Sigmoid colon (tissue), 4 donors: ENCODE measurements around the gene NXNL2.

Experiments
- POLR2A ChIP-seq, 2 donors: fragments of 450-650 bp; IDR thresholded peaks; one replicate each; pipeline ENCODE4 v1.6.1; 2016; ENCODE audit warnings: antibody characterized with exemption in 2 of 2, mild to moderate bottlenecking in 2 of 2, moderate library complexity in 2 of 2
- POLR2AphosphoS5 ChIP-seq, 4 donors: sonication (generic); formaldehyde crosslinking; IDR thresholded peaks; one replicate each; pipeline ENCODE4 v1.6.1; 2017; ENCODE audit warnings: antibody characterized with exemption in 4 of 4
- TF ChIP-seq, protein P1 (sequence below), 4 experiments: fragments of 450-650 bp in 3 of 4; fragments of 200-600 bp in 1 of 4; IDR thresholded peaks; one replicate each; pipeline ENCODE4 v1.5.1; 2016 to 2019; ENCODE audit warnings: antibody characterized with exemption in 4 of 4, mild to moderate bottlenecking in 3 of 4, moderate library complexity in 2 of 4

DNA sequence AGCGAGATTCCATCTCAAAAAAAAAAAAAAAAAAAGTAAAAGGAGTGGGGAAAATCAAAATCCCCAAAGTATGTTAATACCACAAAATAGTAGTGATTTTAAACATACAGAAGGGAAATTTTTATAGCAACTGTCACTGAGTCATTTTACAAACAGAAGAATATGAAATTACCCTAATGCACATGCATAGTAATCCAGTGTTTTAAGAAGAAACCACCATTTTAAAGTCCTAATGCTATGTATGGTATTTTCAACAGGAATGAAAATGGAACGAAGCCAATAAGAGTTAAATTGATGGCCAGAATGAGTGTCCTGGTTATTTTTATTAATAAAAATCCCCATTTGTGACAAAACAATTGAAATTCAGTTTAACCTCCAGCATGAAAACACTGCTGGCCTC, 26.7 kb upstream of the NXNL2 start:
- TF ChIP-seq, protein P1, sequence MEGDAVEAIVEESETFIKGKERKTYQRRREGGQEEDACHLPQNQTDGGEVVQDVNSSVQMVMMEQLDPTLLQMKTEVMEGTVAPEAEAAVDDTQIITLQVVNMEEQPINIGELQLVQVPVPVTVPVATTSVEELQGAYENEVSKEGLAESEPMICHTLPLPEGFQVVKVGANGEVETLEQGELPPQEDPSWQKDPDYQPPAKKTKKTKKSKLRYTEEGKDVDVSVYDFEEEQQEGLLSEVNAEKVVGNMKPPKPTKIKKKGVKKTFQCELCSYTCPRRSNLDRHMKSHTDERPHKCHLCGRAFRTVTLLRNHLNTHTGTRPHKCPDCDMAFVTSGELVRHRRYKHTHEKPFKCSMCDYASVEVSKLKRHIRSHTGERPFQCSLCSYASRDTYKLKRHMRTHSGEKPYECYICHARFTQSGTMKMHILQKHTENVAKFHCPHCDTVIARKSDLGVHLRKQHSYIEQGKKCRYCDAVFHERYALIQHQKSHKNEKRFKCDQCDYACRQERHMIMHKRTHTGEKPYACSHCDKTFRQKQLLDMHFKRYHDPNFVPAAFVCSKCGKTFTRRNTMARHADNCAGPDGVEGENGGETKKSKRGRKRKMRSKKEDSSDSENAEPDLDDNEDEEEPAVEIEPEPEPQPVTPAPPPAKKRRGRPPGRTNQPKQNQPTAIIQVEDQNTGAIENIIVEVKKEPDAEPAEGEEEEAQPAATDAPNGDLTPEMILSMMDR (IDR thresholded peaks at IDR 0.05) = no peak
- TF ChIP-seq POLR2A (IDR thresholded peaks at IDR 0.05) (no peak), POLR2AphosphoS5 (IDR thresholded peaks at IDR 0.05) (no peak)
